DMS79 treated with DMSO at 0.1 percent for 48 hours (cell line): ENCODE results near the gene CHCHD5.
A peak's percentile ranks its signal among the peaks of the same experiment; 100 is the strongest.
"Not testable (repeated sequence)": the region's sequence is repeated elsewhere in the genome, so short reads cannot be mapped to it uniquely, and the experiment has no call there.

Experiments used
- DNase-seq: peaks from one replicate; lab custom pipeline; 2025; lab: John Stamatoyannopoulos, UW

CHCHD5 gene, protein sequence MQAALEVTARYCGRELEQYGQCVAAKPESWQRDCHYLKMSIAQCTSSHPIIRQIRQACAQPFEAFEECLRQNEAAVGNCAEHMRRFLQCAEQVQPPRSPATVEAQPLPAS

DNA sequence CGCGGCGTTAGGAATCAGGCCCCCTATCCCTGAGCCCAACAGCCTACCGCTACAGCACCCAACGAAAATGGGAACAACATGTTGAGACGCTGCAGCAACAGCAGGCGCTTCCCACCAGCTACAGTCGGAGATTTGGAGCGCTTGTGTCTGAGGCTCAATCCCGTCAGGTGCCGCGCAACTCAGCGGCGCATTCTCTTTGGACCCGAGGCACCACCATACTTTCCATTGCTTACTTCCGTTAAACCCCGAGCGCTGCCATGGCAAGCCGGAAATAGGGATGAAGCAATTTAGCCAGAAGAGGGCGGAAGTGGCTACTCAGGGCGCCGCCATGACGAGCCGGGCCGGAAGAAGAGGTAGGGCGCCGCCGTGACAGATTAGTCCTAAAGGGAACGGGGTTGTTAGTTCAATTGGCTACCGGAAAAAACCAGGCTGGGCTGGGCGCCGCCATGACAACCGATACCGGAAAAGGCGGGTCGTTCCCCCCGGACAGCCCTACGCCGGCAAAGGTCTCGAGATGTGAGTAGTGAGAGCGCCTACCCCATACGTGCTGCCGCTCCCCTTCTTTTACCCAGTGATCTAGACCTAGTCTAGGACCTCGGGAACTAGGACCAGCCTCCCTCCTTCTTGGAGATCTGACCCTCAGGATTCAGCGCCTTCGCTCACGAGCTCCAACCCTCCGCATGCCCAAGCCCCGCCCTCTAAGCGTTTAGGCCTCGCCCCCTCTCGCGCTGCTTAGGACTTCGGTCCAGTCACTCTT, at the start of gene CHCHD5:
Gene CHCHD5, plus strand, starts transcription at position 476 of the 757 bp plus-strand sequence. Its CDS starts 39 bp downstream, at position 515.
- DNase-seq: peak; percentile 74

DNA sequence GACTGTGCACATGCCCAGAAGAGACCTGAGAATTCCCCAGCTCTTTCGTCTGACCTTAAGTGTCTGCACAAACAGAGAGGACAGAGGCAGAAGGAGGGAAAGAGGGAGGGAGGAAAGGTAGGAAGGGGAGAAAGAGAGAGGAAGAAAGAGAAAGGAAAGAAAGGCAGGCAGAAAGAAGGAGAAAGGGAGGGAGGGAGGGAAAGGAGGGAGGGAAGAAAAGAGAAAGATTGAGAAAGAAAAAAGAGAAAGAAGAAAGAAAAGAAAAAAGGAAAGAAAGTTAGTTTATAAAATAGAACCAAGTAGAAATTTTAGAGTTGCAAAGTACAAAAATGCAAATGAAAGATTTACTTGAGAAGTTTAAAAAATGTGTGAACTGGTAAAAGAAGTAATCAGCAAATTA, 49.6 kb upstream of the CHCHD5 start:
- no peak for DNase-seq

DNA sequence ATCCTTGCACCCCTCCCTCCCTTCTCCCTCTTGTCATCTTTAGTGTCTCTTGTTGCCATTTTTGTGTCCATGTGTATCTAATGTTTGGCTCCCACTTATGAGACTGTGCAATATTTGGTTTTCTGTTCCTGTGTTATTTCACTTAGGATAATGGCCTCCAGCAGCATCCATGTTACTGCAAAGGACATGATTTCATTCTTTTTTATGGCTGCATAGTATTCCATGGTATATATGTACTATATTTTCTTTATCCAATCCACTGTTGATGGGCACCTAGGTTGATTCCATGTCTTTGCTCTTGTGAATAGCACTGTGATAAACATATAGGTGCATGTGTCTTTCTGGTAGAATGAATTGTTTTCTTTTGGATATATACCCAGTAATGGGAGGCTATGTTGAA, 47.7 kb upstream of the CHCHD5 start:
- DNase-seq: not testable (repeated sequence)

DNA sequence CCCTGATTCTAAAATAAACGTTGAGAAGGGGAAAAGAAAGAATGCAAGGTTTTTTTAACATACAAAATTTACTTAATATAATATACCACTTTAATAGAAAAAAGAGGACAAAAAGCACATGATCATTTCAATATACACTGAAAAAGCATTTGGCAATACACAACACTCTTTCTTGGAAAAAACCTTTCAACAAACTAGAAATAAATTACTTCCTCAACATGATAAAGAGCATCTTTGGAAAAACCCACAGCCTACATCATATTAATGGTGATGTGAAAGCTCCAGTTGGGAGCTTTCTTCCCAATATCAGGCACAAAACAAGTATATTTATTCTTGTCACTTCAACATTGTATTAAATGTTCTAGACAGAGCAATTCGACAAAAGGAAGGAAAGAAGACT, 45.1 kb upstream of the CHCHD5 start:
- DNase-seq: no peak

DNA sequence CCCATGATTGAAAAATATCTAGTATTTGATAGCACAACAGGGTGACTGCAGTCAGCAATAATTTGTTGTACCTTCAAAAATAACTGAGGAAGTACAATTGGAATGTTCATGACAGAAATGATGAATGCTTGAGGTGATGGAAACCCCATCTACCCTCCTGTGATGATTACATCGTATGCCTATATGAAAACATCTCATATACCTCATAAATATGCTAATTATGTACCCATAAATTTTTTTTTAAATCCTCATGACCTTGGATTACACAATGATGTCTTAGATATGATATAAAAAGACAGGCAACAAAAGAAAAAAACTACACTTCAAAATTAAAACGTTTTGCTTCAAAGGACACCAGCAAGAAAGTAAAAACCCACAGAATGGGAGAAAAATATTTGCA, 43.5 kb upstream of the CHCHD5 start:
- no peak for DNase-seq

DNA sequence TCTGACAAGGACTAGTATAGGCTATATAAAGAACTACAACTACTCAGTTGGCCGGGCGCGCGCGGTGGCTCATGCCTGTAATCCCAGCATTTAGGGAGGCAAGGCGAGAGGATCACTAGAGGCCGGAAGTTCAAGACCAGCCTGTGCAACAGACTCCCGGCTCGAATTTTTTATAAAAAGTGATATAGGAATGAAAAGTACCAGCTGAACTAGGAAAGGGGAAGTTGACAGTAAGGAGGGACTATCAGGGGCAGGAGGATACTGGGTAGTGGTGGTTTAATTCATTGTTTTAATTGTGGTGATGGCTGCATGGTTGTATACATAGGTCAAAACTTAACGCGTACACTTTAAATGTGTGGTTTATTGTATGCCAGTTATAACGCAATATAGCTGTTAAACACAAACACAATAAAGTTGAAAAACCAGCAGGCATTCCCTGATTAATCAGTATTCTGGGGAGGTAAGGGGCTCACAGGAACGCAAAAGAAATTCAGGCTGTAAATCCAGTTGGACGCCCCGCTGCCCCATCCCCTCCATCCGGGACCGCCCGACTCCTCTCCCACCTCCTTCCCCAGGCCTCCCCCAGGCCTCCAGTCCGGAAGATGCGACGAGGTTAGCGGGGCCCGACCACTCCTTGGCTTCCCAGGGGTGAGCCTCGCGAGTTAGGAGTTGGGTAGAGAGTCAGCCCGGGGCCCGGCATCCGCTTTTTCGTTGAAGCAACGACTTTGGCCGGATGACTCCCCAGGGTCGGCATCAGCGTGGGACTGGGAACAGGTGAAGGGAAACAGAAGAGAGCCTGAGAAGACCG, 42.9 kb upstream of the CHCHD5 start:
- DNase-seq: peak; percentile 83

DNA sequence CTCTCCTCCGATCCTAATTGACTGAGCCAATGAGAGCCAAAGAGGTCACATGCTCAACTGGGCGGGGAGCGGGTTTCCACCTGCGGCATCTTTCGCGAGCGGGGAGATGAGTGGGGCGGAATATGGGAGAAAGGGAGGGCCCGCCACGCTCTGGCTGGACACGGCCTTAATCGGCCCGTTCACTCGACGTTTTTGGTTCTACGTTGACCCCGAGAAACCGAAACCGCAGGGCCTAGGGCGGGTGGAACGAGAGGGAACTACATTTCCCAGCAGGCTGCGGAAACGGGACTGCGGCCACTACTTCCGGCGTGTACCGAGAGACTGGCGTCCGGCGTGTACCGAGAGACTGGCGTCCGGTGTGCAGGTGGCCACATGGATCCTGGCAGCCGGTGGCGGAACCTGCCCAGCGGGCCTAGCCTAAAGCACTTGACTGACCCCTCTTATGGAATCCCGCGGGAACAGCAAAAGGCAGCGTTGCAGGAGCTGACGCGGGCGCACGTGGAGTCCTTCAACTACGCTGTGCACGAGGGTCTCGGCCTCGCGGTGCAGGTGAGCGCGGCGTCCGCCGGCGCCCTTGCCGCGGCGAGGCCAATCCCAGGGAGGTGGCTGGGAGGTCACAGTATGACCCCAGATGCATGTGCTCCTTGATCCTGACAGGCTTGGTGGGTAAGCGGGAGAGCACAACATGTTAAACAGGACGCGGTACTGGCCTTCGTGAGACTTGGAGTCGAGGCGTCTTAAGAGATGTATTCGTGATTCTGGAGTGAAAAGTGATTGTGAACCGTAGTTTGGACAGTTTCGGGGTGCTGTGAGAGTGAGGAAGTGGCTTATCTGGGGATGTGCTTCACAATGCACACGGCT, 42.1 kb upstream of the CHCHD5 start, which contains the start of gene POLR1B:
Gene POLR1B, plus strand, starts transcription at position 343 of the 861 bp plus-strand sequence. Its CDS starts 30 bp downstream, at position 373.
- DNase-seq: peak; percentile 90

DNA sequence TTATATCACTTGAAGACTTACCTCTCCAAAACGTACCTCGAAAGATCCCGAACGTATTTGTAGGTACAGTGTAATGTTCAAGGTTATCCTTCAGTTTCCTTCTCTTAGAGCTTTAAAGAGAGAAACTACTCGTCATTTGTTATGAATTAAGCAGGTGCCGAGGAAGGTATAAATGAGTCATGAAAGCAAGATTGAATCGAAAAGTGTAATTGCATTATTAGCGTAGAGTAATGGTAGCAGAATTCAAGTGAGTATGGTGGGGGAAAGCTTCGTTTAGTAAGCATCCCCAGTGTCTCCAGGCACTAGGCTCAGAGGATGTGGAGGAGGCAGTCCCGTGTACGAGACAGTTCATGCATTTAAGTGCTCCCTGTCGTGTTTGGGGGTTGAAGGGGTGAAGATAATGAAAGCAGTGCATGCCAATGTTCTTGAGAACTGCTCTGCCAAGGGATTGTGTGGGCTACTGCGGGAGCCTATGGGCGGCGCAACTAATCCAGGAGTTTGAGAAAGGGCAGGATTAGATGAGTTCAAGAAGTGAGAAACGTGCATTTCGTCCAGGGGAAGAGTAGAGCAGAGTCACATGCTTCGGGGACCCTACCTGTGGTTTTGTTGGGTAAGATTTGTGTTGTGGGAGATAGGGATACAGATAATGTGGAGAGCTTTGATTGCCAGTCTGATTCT, 41.3 kb upstream of the CHCHD5 start:
- DNase-seq: no peak

DNA sequence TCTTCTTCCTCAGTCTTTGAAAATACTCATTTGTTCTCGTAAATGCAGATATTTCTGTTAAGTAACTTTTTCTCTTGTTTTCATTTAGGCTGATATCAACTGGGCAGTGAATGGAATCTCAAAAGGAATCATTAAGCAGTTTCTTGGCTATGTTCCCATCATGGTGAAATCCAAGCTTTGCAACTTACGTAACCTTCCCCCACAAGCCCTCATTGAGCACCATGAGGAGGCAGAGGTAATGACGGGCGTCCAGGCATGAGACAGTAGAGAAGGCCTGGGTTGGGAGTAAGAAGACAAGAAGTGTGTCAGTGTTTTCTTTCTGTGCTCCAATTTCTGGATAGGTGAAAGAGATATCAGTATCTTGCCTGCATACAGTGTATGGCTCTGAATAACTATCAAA, 37.1 kb upstream of the CHCHD5 start:
- peak; percentile 71 for DNase-seq

DNA sequence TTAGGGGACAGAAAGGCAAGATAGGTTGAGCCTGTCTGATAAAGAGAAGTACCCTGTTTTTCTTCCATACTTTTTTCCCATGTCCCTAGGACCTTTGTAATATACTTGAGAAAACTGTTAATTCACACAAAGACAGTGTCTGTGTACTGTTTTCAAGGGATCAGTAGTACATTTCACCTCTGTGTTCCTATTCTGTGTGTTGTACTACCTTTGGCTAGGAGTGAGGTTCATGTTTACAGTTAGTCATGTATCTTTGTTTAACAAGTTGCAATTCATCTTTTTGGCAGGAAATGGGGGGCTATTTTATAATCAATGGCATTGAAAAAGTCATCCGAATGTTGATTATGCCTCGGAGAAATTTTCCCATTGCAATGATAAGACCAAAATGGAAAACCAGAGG, 35.4 kb upstream of the CHCHD5 start:
- DNase-seq: no peak

DNA sequence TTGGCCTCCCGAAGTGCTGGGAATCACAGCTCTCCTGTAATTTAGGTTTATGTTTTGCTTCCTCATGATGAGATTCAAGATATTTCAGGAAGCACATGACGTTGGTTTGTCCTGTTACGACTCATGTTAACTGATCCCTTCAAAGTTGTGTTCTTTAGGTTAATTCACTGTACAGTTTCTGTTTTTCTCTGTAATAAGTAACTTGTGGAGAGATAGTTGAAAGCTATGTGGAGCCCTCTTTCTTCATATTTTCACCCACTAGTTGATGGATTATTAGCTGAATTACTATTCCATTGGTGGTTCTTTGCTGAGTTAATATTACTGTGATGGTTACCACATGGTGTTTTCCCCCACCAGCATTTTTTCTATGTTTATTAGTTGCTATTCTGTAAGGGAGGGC, 18.3 kb upstream of the CHCHD5 start:
- DNase-seq: no peak

DNA sequence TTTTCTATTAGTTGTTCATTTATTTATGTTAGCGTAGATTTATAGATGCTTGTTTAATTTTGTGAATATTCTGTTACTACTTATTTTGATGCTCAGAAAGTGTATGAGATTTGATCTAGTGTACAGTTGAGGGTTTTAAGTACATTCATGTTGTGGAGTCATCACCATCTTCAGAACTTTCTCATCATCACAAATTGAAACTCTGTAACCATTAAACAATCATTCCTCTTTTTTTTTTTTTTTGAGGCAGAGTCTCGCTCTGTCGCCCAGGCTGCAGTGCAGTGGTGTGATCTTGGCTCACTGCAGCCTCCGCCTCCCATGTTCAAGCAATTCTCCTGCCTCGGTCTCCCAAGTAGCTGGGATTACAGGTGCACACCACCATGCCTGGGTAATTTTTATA, 17.9 kb upstream of the CHCHD5 start:
- DNase-seq: not testable (repeated sequence)

DNA sequence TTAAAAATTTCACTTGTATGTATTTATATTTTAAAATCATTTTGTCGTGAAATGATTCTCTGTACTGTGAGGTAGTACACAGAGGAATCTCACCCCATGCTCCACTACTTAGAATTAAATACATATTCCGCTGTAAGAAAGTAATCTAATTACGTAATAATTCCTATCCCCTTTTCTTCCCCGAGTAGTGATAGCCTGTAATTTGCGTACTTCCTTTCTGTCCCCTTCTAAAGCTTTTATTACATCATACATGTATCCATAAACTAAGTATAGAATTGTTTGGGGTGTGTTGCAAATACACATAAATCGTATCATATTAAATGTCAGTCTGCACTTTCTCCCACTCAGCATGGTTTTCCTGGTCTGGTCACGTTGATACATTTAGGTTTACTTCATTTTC, 12.4 kb upstream of the CHCHD5 start:
- no peak for DNase-seq

DNA sequence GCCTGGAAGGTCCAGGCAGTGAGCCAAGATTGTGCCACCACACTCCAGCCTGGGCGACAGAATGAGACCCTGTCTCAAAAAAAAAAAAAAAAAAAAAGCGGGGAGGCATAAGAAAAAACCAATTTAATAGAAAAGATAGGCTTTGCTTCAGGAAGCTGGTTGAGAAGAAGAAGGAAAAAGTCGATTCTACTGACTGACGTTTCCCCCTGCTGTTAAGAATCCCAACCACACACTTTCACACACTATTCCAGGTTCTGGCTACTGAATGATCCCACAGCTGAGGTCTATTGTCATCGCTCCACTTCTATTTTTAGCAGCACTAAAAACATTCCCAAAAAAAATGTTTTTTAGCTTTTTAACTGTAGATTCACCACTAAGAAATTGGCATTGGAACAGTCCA, 6.7 kb upstream of the CHCHD5 start:
- no peak for DNase-seq

DNA sequence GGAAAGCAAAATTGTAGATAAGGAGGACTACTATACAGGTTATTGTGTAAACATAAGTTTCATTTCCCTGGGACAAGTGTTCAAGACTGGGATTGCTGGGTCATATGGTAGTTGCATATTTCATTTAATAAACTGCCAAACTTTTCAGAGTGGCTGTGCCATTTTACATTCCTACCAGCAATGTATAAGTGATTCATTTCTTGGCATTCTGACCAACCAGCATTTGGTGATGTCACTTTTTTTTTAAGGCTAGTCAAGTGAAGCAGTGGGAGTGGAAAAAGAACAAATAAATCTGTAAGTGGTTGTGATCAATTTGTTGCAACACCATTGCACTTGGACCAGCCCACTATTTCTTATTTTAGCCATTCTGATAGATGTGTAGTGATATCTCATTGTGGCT, 5.2 kb upstream of the CHCHD5 start:
- DNase-seq: no peak

DNA sequence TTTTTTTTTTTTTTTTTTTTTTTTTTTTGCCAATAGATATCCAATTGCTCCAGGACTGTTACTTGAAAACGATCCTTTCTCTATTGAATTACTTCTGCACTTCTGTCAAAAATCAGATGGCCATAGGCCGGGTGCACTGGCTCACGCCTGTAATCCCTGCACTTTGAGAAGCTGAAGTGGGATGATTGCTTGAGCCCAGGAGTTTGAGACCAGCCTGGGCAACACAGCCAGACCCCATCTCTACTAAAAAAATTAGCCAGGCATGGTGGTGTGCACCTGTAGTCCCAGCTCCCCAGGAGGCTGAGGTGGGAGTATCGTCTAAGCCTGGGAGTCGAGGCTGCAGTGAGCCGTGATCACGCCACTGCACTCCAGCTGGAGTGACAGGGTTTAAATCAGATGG, 4.3 kb upstream of the CHCHD5 start:
- no peak for DNase-seq

DNA sequence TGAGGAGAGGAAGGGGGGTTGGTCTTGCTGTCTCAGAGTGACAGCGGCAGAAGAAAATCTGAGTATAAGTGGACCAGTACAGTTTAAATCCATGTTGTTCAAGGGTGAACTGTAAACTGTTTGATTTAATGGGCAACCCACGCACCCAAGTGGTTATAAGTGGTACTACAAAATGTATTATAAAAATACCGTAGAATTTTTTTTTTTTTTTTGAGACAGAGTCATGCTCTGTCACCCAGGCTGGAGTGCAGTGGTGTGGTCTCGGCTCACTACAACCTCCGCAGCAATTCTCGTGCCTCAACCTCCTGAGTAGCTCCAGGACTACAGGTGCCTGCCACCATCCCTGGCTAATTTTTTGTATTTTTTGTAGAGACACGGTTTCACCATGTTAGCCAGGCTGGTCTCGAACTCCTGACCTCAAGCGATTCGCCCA, 2.1 kb upstream of the CHCHD5 start:
- DNase-seq: peak; percentile 77

DNA sequence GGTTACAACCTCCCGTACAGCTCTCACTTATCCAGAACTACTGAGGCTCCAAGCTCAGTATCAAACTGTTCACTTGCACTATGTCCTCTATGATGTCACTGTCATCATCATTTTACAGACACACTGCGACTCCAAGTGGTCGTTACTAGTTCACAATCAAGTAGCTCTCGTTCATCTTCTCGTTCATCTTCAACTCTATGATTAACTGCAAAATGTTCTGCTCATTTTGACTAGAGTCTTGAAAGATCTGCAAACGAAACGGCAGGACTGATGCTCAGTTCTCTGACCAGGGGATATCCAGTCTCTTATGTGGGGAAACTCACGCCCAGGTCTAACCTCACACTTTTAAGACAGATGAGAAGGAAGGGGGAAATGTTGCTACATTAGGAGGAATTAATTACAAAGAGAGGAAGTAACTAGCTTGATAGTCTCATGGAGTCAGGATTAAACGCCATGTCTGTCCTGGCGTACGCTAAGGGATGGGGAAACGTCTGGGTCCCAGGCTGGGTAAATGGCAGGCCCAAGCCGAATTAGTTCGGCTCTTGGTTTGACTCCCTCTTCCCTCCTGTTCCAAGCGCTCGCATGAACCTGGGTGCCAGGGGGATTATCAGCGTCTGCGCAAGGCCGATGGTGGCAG, 794 bp upstream of the CHCHD5 start:
- DNase-seq: no peak

DNA sequence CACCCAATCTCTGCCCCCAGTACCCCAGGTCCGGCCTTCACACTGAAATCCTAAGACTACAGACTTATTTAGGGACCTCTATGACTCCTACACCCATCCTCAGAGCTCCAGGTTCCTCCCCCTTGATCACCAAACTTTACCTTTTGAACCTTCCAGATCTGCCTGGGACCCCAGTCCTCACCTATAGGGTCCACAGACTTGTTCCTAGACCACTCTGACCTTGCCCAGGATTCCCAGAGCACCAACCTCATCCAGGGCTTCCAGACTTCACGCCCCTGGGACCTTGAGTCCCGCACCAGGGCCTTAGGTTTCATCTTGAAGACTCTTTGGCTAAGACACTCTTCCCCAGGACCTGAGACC, 462 bp downstream of the CHCHD5 start:
- no peak for DNase-seq

DNA sequence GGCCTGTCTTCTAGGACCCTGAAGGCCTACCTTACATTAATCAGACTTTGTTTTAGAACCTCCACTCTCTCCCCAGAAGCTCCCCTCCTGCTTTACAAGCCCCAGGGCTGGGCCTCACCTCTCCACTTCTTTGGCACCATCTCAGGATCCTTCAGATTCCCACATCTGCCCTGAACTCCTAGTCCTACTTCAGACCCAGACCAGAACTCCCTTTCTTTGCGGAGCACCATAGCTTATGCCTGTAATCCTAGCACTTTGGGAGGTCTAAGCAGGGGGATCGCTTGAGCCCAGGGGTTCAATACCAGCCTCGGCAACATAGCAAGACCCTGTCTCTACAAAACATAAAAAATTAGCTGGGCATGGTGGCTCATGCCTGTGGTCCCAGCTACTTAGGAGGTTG, 991 bp downstream of the CHCHD5 start:
- no peak for DNase-seq

DNA sequence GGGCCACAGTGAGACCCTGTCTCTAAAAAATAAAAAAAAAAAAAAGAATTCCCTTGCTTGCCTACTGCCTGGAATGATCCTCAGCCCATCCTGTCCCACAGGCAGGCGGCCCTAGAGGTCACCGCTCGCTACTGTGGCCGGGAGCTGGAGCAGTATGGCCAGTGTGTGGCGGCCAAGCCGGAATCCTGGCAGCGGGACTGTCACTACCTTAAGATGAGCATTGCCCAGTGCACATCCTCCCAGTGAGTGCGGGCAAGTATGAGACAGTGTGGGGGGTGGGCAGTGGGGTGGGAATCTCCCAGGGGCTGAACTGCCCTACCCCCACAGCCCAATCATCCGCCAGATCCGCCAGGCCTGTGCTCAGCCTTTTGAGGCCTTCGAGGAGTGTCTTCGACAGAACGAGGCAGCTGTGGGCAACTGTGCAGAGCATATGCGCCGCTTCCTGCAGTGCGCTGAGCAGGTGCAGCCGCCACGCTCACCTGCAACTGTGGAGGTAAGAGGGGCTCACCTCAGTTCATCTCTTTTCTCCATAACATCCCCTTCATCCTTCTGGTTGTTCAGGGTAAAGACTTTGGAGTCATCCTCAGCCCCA, 1.6 kb downstream of the CHCHD5 start:
- DNase-seq: no peak
